Neural progenitor cell (in vitro differentiated cells): Measurements from ENCODE around the gene CTNNAL1. TPM values are rescaled to one million over a fixed set of nuclear protein-coding genes. Genes with fewer than 3 reads are reported as not detected.

Experiments used
- DNase-seq: peaks from one replicate; pipeline ENCODE4 v3.0.0-alpha.2; 2016; ENCODE audit warnings: low spot score
- H2AFZ ChIP-seq: fragments of 200-600 bp; sonication (generic); replicated peaks from 2 replicates; pipeline ENCODE4 v1.6.1; 2016; ENCODE audit warnings: antibody characterized with exemption
- H3F3A ChIP-seq: fragments of 200-600 bp; sonication (generic); 2 replicates; pipeline ENCODE4 v1.6.1; 2016; ENCODE audit warnings: antibody characterized with exemption, low read depth
- H3K27ac ChIP-seq: fragments of 200-600 bp; sonication (generic); 2 replicates; pipeline ENCODE4 v1.5.1; 2016; ENCODE audit warnings: mild to moderate bottlenecking
- H3K27me3 ChIP-seq: fragments of 200-600 bp; sonication (generic); 2 replicates; pipeline ENCODE4 v1.6.1; 2016; ENCODE audit warnings: mild to moderate bottlenecking, moderate library complexity
- H3K36me3 ChIP-seq: fragments of 200-600 bp; sonication (generic); 2 replicates; pipeline ENCODE4 v1.5.1; 2016
- H3K4me1 ChIP-seq: fragments of 200-600 bp; sonication (generic); 2 replicates; pipeline ENCODE4 v1.6.1; 2016; ENCODE audit warnings: mixed run types
- H3K4me2 ChIP-seq: fragments of 200-600 bp; sonication (generic); 2 replicates; pipeline ENCODE4 v1.6.1; 2016
- H3K4me3 ChIP-seq: fragments of 200-600 bp; sonication (generic); 2 replicates; pipeline ENCODE4 v1.5.1; 2016
- H3K79me2 ChIP-seq: fragments of 200-600 bp; sonication (generic); 2 replicates; pipeline ENCODE4 v1.6.1; 2016; ENCODE audit warnings: low read depth
- H3K9ac ChIP-seq: fragments of 200-600 bp; sonication (generic); 2 replicates; pipeline ENCODE4 v1.6.1; 2016
- H3K9me3 ChIP-seq: fragments of 200-600 bp; sonication (generic); 2 replicates; pipeline ENCODE4 v1.5.1; 2016; ENCODE audit warnings: low read depth
- H4K20me1 ChIP-seq: fragments of 200-600 bp; sonication (generic); 2 replicates; pipeline ENCODE4 v1.6.1; 2016; ENCODE audit warnings: low read depth
- H3K27ac Mint-ChIP-seq: 3 replicates; pipeline ENCODE4 v1.8.0; 2021; ENCODE audit warnings: mixed read lengths
- H3K27me3 Mint-ChIP-seq: 2 replicates; pipeline ENCODE4 v1.8.0; 2022; ENCODE audit warnings: low read depth, mild to moderate bottlenecking, inconsistent platforms, moderate library complexity, mixed read lengths; ENCODE audit not compliant: insufficient read depth
- H3K36me3 Mint-ChIP-seq: 3 replicates; pipeline ENCODE4 v1.8.0; 2021; ENCODE audit warnings: mixed read lengths
- H3K4me1 Mint-ChIP-seq: 3 replicates; pipeline ENCODE4 v1.8.0; 2021; ENCODE audit warnings: mixed read lengths
- H3K4me3 Mint-ChIP-seq: 3 replicates; pipeline ENCODE4 v1.8.0; 2021; ENCODE audit warnings: mild to moderate bottlenecking, moderate library complexity, mixed read lengths
- H3K9me3 Mint-ChIP-seq: 3 replicates; pipeline ENCODE4 v1.8.0; 2020; ENCODE audit warnings: mixed read lengths
- CTCF ChIP-seq: fragments of 200-600 bp; sonication (generic); IDR thresholded peaks from 2 replicates; pipeline ENCODE4 v1.5.1; 2017; ENCODE audit warnings: antibody characterized with exemption, mild to moderate bottlenecking
- EZH2 ChIP-seq: fragments of 200-600 bp; sonication (generic); IDR thresholded peaks from 2 replicates; pipeline ENCODE4 v1.6.1; 2017; ENCODE audit warnings: antibody characterized with exemption, mild to moderate bottlenecking, moderate library complexity
- EZH2phosphoT487 ChIP-seq: fragments of 200-600 bp; sonication (generic); IDR thresholded peaks from 2 replicates; pipeline ENCODE4 v1.6.1; 2017; ENCODE audit warnings: antibody characterized with exemption
- total RNA-seq: library from RNA; depleted of rRNA; stranded (reverse); fragments of >200 nt; gene quantifications from 2 replicates; pipeline ENCODE4 v1.2.3, GENCODE V29; 2015; ENCODE audit warnings: low replicate concordance

The CTNNAL1 gene
- total RNA-seq, 1 donor from 2014 or later: 156 TPM

- H3K9ac ChIP-seq: no peak overlapping the region
- no peak overlapping the region for H3K27ac Mint-ChIP-seq
- H4K20me1 ChIP-seq: peaks cover 12% of the 10 kb centered on the region
- H3F3A ChIP-seq: no peaks in the 10 kb centered on the region
- peaks cover 96% of the 10 kb centered on the region for H3K79me2 ChIP-seq
- peaks cover 15% of the 10 kb centered on the region for H3K9me3 ChIP-seq
- peaks cover 7% of the 10 kb centered on the region for H3K36me3 ChIP-seq
- H3K4me3 Mint-ChIP-seq: no peak overlapping the region
- DNase-seq: no peak
- H3K4me2 ChIP-seq: no peak overlapping the region
- H3K27me3 Mint-ChIP-seq: no peaks in the 10 kb centered on the region
- peaks cover 9% of the 10 kb centered on the region for H3K4me1 ChIP-seq
- no peak overlapping the region for H3K27ac ChIP-seq
- peaks cover 58% of the 10 kb centered on the region for H3K36me3 Mint-ChIP-seq
- no peaks in the 10 kb centered on the region for H3K4me1 Mint-ChIP-seq
- no peak overlapping the region for H3K4me3 ChIP-seq
- no peaks in the 10 kb centered on the region for H3K27me3 ChIP-seq
- H3K9me3 Mint-ChIP-seq: peaks cover 19% of the 10 kb centered on the region
- H2AFZ ChIP-seq: no peak overlapping the region
- no peak for TF ChIP-seq EZH2
- TF ChIP-seq CTCF: no peak
- no peak for TF ChIP-seq EZH2phosphoT487
Observed at GRCh38 chr9:109002141-109002540, 11.2 kb downstream of the CTNNAL1 start.

- Mint-ChIP-seq H3K27me3 (no peaks in the 10 kb centered on the region), H3K4me3 (no peak overlapping the region), H3K36me3 (peaks cover 52% of the 10 kb centered on the region), H3K9me3 (peaks cover 19% of the 10 kb centered on the region), H3K27ac (no peak overlapping the region), H3K4me1 (no peaks in the 10 kb centered on the region)
- Histone ChIP-seq H4K20me1 (peaks cover 7% of the 10 kb centered on the region), H3K27me3 (no peaks in the 10 kb centered on the region), H3K36me3 (peaks cover 7% of the 10 kb centered on the region), H3K9me3 (peaks cover 15% of the 10 kb centered on the region), H3K4me3 (no peak overlapping the region), H3F3A (no peaks in the 10 kb centered on the region), H2AFZ (no peak overlapping the region), H3K4me1 (peaks cover 11% of the 10 kb centered on the region), H3K9ac (no peak overlapping the region), H3K27ac (no peak overlapping the region), H3K79me2 (peaks cover 96% of the 10 kb centered on the region), H3K4me2 (no peak overlapping the region)
- TF ChIP-seq EZH2: no peak
- TF ChIP-seq CTCF: no peak
- TF ChIP-seq EZH2phosphoT487: no peak
- DNase-seq: no peak
Observed at GRCh38 chr9:109001275-109001676, 12.0 kb downstream of the CTNNAL1 start.

GRCh38 chr9:108997112-108997511 is 16.2 kb downstream of the CTNNAL1 start:
- H3K9ac ChIP-seq: no peak overlapping the region
- H3K4me1 ChIP-seq: peaks cover 6% of the 10 kb centered on the region
- no peak for DNase-seq
- no peaks in the 10 kb centered on the region for H3K36me3 ChIP-seq
- no peaks in the 10 kb centered on the region for H3K9me3 ChIP-seq
- no peaks in the 10 kb centered on the region for H3K4me1 Mint-ChIP-seq
- H3K27ac Mint-ChIP-seq: no peak overlapping the region
- no peak overlapping the region for H3K27ac ChIP-seq
- no peaks in the 10 kb centered on the region for H3K27me3 ChIP-seq
- no peaks in the 10 kb centered on the region for H3K27me3 Mint-ChIP-seq
- TF ChIP-seq EZH2: no peak
- TF ChIP-seq EZH2phosphoT487: no peak
- TF ChIP-seq CTCF: no peak
- H3F3A ChIP-seq: no peaks in the 10 kb centered on the region
- H3K79me2 ChIP-seq: peaks cover 81% of the 10 kb centered on the region
- H3K36me3 Mint-ChIP-seq: peaks cover 39% of the 10 kb centered on the region
- H3K4me2 ChIP-seq: no peak overlapping the region
- H2AFZ ChIP-seq: no peak overlapping the region
- no peaks in the 10 kb centered on the region for H4K20me1 ChIP-seq
- peaks cover 1% of the 10 kb centered on the region for H3K9me3 Mint-ChIP-seq
- no peak overlapping the region for H3K4me3 ChIP-seq
- H3K4me3 Mint-ChIP-seq: no peak overlapping the region
